DMS114 treated with DMSO at 0.1 percent for 48 hours (cell line): ENCODE measurements around the gene TMEM41B.
"Not testable (repeated sequence)": the region's sequence is repeated elsewhere in the genome, so short reads cannot be mapped to it uniquely, and the experiment has no call there.

ENCODE experiments used
- DNase-seq: peaks from one replicate; lab custom pipeline; 2025; ENCODE audit not compliant: unreplicated experiment; lab: John Stamatoyannopoulos, UW

Gene TMEM41B

DNA sequence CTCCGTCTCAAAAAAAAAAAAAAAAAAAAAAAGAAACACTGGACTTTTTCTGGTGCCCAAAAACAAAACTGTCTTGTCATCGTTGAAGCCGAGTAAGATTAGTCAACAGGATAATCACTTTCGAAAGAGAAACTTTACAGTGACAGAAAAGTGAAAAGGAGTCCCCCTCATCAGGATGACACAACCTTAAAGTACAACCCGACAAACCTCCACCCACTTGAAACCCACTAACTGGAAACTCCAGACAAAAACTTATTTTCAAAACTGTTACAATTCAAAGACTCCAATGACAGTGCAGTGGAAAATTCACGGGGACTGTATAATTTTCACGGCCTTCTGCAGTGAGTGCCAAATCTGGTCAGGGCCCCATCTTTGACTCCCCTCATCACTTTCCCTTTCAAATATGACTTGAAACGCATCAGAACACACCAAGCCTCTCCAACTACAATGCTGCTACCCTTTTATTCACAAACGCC, 50.5 kb downstream of the TMEM41B start:
- no peak for DNase-seq

DNA sequence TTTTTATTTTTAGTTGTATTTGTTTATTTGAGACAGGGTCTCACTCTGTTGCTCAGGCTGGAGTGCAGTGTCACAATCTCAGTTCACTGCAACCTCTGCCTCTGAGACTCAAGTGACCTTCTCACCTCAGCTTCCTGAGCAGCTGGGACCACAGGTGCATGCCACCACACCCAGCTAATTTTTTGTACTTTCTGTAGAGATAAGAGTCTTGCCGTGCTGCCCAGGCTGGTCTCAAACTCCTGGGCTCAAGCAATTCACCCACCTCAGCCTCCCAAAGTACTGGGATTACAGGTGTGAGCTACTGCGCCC, 53.6 kb downstream of the TMEM41B start:
- DNase-seq: not testable (repeated sequence)

DNA sequence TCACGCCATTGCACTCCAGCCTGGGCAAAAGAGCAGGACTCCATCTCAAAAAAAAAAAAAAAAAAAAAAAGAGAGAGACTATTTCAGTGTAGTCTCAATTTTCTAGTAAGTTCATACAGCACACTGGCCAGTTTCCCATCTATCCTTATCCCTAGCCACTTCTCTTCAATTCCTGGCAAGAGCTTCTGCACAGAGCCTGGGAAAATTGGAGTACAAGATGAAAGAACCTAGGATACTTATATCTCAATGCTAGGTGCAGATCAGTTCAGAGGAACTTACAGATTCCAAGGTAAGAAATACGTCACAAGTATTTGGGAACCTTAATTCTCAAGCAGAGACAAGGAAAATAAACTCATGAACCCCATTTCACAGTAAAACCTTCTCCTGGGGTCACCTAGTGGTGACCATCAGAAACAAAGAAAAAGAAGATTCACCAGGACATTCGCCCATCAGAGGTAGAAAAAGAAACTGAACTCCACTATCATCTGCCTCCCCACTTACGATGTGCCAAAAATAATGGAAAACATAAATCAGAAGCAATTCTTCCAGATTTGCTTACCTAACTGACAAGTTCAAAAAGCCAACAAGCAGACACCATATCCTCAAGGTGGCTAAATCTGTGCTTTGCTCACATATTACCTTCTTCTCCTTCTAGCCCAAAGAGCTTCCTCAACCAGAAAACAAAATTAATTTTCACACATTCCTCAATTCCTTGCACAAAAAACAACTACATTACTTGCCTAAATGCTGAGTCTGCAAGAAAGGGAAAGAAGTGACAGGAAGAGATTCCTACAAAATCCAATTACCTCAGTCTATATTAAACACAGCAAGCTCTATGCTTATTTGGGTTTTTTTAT, 54.2 kb downstream of the TMEM41B start:
- DNase-seq: no peak

DNA sequence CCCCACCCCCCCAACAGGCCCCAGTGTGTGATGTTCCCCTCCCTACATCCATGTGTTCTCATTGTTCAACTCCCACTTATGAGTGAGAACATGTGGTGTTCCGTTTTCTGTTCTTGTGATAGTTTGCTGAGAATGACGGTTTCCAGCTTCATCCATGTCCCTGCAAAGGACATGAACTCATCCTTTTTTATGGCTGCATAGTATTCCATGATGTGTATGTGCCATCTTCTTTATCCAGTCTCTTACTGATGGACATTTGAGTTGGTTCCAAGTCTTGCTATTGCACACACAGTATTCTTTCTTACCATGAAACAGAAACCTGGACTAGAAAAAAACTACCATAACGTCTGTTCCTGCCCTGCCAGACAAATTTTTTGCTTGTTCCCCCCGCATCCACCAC, 56.1 kb downstream of the TMEM41B start:
- DNase-seq: not testable (repeated sequence)

DNA sequence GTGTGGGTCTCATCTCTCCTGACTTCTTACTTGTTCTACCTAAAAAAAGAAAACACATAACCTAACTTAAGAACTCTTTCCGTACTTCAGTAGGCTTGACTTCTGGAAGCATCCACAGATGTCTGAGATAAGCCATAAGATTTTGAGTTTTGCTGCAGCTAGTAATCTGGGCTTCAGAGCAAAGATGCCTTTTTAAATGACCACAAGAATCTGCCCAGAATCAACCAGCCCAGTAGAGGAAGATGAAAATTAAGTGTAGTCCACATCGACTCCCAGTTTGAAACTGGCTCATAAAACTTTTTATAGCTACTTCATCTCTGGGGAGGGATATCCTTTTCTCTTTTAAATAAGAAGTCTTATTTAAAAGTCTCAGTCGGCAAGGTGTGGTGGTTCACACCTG, 60.0 kb downstream of the TMEM41B start:
- no peak for DNase-seq

DNA sequence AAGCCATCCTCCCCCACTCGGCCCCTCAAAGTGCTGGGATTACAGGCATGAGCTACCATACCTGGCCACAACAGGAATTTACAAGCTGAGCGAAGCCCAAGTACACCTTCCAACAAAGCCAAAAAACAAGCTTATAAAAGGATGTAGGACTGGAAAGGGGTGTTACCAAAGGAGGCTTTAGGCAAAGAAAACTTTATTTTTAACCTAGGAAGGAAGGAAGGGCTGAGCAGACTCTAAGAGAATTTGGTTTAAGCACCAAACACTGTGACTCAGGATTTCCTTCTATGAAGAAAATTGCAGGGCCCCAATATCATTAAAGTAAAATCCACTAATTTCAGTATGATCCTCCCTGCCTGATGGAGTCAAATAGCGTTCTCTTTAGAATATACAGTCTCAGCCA, 61.3 kb downstream of the TMEM41B start:
- no peak for DNase-seq

DNA sequence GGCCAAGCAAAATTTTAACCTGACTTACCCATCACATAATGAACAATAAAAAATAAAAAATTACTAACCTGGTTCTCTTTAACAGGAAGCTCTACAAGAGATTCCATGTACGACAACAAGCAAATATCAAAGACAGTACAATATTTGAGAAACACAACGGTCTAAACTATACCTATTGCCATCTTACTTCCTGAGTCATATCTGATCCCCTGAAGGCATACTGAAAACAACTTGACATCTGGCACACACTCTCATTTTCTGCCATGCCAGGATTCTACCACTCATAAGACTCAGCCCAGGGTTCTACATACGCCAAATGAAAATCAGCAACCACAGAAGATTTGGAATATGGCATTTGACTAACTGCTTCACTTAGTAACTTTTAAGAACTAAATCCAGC, 63.1 kb downstream of the TMEM41B start:
- no peak for DNase-seq

DNA sequence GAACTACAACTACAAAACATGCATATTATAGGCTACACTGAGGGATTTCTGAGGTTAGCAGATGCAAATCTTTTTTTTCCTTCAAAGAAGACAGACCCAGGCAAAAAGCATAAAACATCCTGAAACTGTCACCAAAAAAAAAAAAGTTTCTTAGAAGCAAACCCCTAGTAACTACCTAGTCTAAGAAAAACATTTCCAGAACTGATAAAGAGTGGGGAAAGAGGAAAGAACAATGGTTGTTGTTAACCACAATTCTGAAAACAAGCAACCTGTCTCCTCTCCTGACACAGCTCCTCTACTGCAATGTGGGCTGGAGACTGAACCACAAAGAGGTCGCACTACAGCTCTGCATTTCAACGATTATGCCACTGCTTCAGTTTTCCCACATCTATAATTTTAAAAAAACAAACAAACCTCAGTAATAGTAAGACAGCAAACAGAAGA, 64.2 kb downstream of the TMEM41B start:
- no peak for DNase-seq

DNA sequence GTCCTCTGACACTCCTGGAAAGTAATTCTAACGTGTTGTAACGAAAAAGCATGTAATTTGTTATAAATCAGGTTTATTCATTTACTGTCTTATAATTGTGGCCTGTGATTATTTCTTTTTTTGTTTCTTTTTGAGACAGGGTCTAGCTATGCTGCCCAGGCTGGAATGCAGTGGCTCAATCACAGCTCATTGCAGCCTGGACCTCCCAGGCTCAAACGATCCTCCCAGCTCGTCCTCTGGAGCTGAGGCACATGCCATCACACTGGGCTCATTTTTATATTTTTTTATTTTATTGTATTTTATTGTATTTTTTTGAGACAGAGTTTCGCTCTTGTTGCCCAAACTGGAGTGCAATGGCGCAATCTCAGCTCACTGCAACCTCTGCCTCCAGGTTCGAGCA, 65.1 kb downstream of the TMEM41B start:
- DNase-seq: no peak

DNA sequence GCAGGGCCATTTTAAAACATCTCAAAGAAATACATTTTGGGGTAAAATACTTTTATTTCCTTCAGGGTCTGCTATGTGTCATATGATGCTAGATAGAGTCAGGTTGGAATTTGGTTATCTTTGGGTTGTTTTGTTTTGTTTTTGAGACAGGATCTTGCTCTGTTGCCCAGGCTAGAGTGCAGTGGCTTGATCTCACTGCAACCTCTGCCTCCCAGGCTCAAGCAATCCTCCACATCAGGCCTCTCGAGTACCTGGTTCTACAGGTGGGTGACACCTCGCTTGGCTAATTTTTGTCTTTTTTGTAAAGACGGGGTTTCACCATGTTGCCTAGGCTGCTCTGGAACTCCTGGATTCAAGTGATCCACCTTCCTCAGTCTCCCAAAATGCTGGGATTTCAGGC, 66.5 kb downstream of the TMEM41B start:
- no peak for DNase-seq

DNA sequence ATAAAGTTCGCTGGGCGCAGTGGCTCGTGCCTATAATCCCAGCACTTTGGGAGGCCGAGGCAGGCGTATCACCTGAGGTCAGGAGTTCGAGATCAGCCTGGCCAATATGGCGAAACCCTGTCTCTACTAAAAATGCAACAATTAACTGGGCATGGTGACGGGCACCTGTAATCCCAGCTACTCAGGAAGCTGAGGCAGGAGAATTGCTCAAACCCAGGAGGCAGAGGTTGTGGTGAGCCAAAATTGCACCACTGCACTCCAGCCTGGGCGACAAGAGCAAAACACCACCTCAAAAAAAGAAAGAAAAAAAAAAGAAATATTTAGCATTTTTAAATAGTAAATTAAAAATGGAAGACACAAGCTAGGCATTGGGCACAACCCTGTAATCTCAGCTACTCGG, 78.2 kb downstream of the TMEM41B start:
- DNase-seq: not testable (repeated sequence)

DNA sequence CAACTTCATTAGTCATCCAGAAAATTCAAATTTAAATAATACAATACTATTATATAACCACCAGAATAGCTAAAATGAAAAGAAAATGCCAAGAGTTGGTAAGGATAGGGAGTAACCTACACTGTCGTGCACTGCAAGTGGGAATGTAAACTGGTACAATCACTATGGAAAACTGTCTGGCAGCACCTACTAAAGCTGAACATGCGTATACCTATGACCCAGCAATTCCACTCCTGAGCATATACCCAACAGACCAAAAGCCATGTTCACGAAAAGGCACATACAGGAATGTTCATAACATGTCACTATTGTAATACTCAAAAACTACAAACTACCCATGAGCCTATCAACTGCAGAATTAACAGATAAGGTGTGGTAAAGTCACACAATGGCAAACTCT, 81.9 kb downstream of the TMEM41B start:
- no peak for DNase-seq

DNA sequence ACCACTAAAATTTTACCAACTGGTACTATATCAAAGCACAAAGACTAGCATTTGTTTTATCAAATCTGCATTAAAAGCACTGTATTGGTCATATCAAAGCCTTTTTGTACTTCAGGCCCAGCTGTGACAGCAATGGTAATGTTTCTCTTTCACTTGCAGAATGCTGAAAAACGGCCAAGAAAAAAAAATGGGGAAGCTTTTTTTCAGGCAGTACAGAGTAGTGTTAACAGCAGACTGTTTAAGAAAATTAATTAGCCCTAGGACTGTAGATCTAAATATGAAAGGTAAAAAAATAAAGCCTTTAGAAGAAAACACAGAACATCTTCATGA, 82.6 kb downstream of the TMEM41B start:
- DNase-seq: no peak
